ENCODE measurements around the gene MAFB. TPM values are rescaled to one million over a fixed set of nuclear protein-coding genes. Genes with fewer than 3 reads are reported as not detected.

Gene MAFB
- polyA plus RNA-seq, 1 donor = 8.8 TPM

GRCh38 chr20:40683221-40683893 lies 5.7 kb downstream of the MAFB start:
- Histone ChIP-seq H3K27ac (ENCODE audit: low read length) (no peak overlapping the region), H3K9me3 (ENCODE audit: control insufficient read depth, low read depth, low read length) (peaks cover 4% of the 10 kb centered on the region), H3K4me1 (ENCODE audit: control insufficient read depth, insufficient read depth, low read length) (peaks cover 9% of the 10 kb centered on the region), H3K27me3 (ENCODE audit: control insufficient read depth, insufficient read depth, low read length) (peaks cover 93% of the 10 kb centered on the region), H3K36me3 (ENCODE audit: control insufficient read depth, insufficient read depth, low read length) (no peaks in the 10 kb centered on the region), H3K4me3 (ENCODE audit: low read length) (peak overlapping the region; percentile 10)
- no CpG with 5 or more reads among the region's 58 CpGs for WGBS (ENCODE audit: insufficient coverage, low lambda C conversion rate)
- peak in 1 of 2 donors; percentile 29 for DNase-seq

- Histone ChIP-seq H3K27me3 (ENCODE audit: control insufficient read depth, insufficient read depth, low read length) (peaks cover 93% of the 10 kb centered on the region), H3K4me1 (ENCODE audit: control insufficient read depth, insufficient read depth, low read length) (peaks cover 7% of the 10 kb centered on the region), H3K36me3 (ENCODE audit: control insufficient read depth, insufficient read depth, low read length) (no peaks in the 10 kb centered on the region), H3K4me3 (ENCODE audit: low read length) (no peak overlapping the region), H3K27ac (ENCODE audit: low read length) (no peak overlapping the region), H3K9me3 (ENCODE audit: control insufficient read depth, low read depth, low read length) (peaks cover 4% of the 10 kb centered on the region)
- peak in 1 of 2 donors; percentile 22 for DNase-seq
- WGBS (ENCODE audit: insufficient coverage, low lambda C conversion rate) = no CpG with 5 or more reads among the region's 30 CpGs
Observed at GRCh38 chr20:40682104-40682981, 6.7 kb downstream of the MAFB start.

GRCh38 chr20:40681684-40682083 lies 7.4 kb downstream of the MAFB start:
- no peaks in the 10 kb centered on the region for H3K36me3 ChIP-seq (ENCODE audit: control insufficient read depth, insufficient read depth, low read length)
- H3K4me1 ChIP-seq (ENCODE audit: control insufficient read depth, insufficient read depth, low read length) = peaks cover 7% of the 10 kb centered on the region
- no peak for DNase-seq
- WGBS (ENCODE audit: insufficient coverage, low lambda C conversion rate) = no CpG with 5 or more reads among the region's 13 CpGs
- H3K4me3 ChIP-seq (ENCODE audit: low read length) = no peak overlapping the region
- H3K27ac ChIP-seq (ENCODE audit: low read length) = no peak overlapping the region
- H3K27me3 ChIP-seq (ENCODE audit: control insufficient read depth, insufficient read depth, low read length) = peaks cover 91% of the 10 kb centered on the region
- peaks cover 4% of the 10 kb centered on the region for H3K9me3 ChIP-seq (ENCODE audit: control insufficient read depth, low read depth, low read length)

GRCh38 chr20:40681165-40681564 lies 7.9 kb downstream of the MAFB start:
- Histone ChIP-seq H3K27me3 (ENCODE audit: control insufficient read depth, insufficient read depth, low read length) (peaks cover 91% of the 10 kb centered on the region), H3K4me1 (ENCODE audit: control insufficient read depth, insufficient read depth, low read length) (peaks cover 7% of the 10 kb centered on the region), H3K27ac (ENCODE audit: low read length) (no peak overlapping the region), H3K36me3 (ENCODE audit: control insufficient read depth, insufficient read depth, low read length) (no peaks in the 10 kb centered on the region), H3K9me3 (ENCODE audit: control insufficient read depth, low read depth, low read length) (peaks cover 4% of the 10 kb centered on the region), H3K4me3 (ENCODE audit: low read length) (no peak overlapping the region)
- WGBS (ENCODE audit: insufficient coverage, low lambda C conversion rate) = 100% methylated on average over 1 of the region's 1 CpG
- DNase-seq = no peak

- Histone ChIP-seq H3K4me3 (ENCODE audit: low read length) (no peak overlapping the region), H3K27me3 (ENCODE audit: control insufficient read depth, insufficient read depth, low read length) (peaks cover 92% of the 10 kb centered on the region)
Observed at GRCh38 chr20:40680161-40680959, 8.7 kb downstream of the MAFB start.

GRCh38 chr20:40679184-40679583 lies 9.9 kb downstream of the MAFB start:
- H3K4me3 ChIP-seq (ENCODE audit: low read length) = no peak overlapping the region
- no peak for DNase-seq
- peaks cover 7% of the 10 kb centered on the region for H3K4me1 ChIP-seq (ENCODE audit: control insufficient read depth, insufficient read depth, low read length)
- no CpG with 5 or more reads among the region's 9 CpGs for WGBS (ENCODE audit: insufficient coverage, low lambda C conversion rate)
- H3K27me3 ChIP-seq (ENCODE audit: control insufficient read depth, insufficient read depth, low read length) = peaks cover 85% of the 10 kb centered on the region
- H3K36me3 ChIP-seq (ENCODE audit: control insufficient read depth, insufficient read depth, low read length) = no peaks in the 10 kb centered on the region
- H3K27ac ChIP-seq (ENCODE audit: low read length) = no peak overlapping the region
- peaks cover 4% of the 10 kb centered on the region for H3K9me3 ChIP-seq (ENCODE audit: control insufficient read depth, low read depth, low read length)

More at GRCh38 chr20:40680161-40680959, 8.7 kb downstream of the MAFB start:
- WGBS (ENCODE audit: insufficient coverage, low lambda C conversion rate) = no CpG with 5 or more reads among the region's 2 CpGs
- Histone ChIP-seq H3K9me3 (ENCODE audit: control insufficient read depth, low read depth, low read length) (peaks cover 4% of the 10 kb centered on the region), H3K36me3 (ENCODE audit: control insufficient read depth, insufficient read depth, low read length) (no peaks in the 10 kb centered on the region), H3K27ac (ENCODE audit: low read length) (no peak overlapping the region), H3K4me1 (ENCODE audit: control insufficient read depth, insufficient read depth, low read length) (peaks cover 7% of the 10 kb centered on the region)
- DNase-seq = no peak

GRCh38 chr20:40678286-40678875 lies 10.7 kb downstream of the MAFB start:
- Histone ChIP-seq H3K27ac (ENCODE audit: low read length) (no peak overlapping the region), H3K27me3 (ENCODE audit: control insufficient read depth, insufficient read depth, low read length) (peaks cover 85% of the 10 kb centered on the region), H3K36me3 (ENCODE audit: control insufficient read depth, insufficient read depth, low read length) (no peaks in the 10 kb centered on the region), H3K4me3 (ENCODE audit: low read length) (no peak overlapping the region), H3K9me3 (ENCODE audit: control insufficient read depth, low read depth, low read length) (peaks cover 4% of the 10 kb centered on the region), H3K4me1 (ENCODE audit: control insufficient read depth, insufficient read depth, low read length) (peaks cover 6% of the 10 kb centered on the region)
- whole genome bisulfite sequencing (ENCODE audit: insufficient coverage, low lambda C conversion rate) = no CpG with 5 or more reads among the region's 3 CpGs
- no peak for DNase-seq

GRCh38 chr20:40677343-40677924 lies 11.6 kb downstream of the MAFB start:
- peaks cover 76% of the 10 kb centered on the region for H3K27me3 ChIP-seq (ENCODE audit: control insufficient read depth, insufficient read depth, low read length)
- no peaks in the 10 kb centered on the region for H3K36me3 ChIP-seq (ENCODE audit: control insufficient read depth, insufficient read depth, low read length)
- no peaks in the 10 kb centered on the region for H3K4me1 ChIP-seq (ENCODE audit: control insufficient read depth, insufficient read depth, low read length)
- no peak overlapping the region for H3K27ac ChIP-seq (ENCODE audit: low read length)
- DNase-seq = no peak
- no peaks in the 10 kb centered on the region for H3K9me3 ChIP-seq (ENCODE audit: control insufficient read depth, low read depth, low read length)
- H3K4me3 ChIP-seq (ENCODE audit: low read length) = no peak overlapping the region
- 54% methylated on average over 3 of the region's 4 CpGs for WGBS (ENCODE audit: insufficient coverage, low lambda C conversion rate)

- peaks cover 68% of the 10 kb centered on the region for H3K27me3 ChIP-seq (ENCODE audit: control insufficient read depth, insufficient read depth, low read length)
- H3K36me3 ChIP-seq (ENCODE audit: control insufficient read depth, insufficient read depth, low read length) = no peaks in the 10 kb centered on the region
- no peaks in the 10 kb centered on the region for H3K4me1 ChIP-seq (ENCODE audit: control insufficient read depth, insufficient read depth, low read length)
- whole genome bisulfite sequencing (ENCODE audit: insufficient coverage, low lambda C conversion rate) = no CpG with 5 or more reads among the region's 7 CpGs
- DNase-seq = no peak
- H3K27ac ChIP-seq (ENCODE audit: low read length) = no peak overlapping the region
- no peaks in the 10 kb centered on the region for H3K9me3 ChIP-seq (ENCODE audit: control insufficient read depth, low read depth, low read length)
- no peak overlapping the region for H3K4me3 ChIP-seq (ENCODE audit: low read length)
Observed at GRCh38 chr20:40676491-40677269, 12.4 kb downstream of the MAFB start.

Data from large intestine (tissue), 3 donors.